ENCODE data around the gene AUTS2. TPM values are rescaled to one million over a fixed set of nuclear protein-coding genes. Genes with fewer than 3 reads are reported as not detected.

Gene AUTS2
- total and polyA plus RNA-seq, 4 donors, result 4.9 to 24.4 (median 7.0) TPM

DNA sequence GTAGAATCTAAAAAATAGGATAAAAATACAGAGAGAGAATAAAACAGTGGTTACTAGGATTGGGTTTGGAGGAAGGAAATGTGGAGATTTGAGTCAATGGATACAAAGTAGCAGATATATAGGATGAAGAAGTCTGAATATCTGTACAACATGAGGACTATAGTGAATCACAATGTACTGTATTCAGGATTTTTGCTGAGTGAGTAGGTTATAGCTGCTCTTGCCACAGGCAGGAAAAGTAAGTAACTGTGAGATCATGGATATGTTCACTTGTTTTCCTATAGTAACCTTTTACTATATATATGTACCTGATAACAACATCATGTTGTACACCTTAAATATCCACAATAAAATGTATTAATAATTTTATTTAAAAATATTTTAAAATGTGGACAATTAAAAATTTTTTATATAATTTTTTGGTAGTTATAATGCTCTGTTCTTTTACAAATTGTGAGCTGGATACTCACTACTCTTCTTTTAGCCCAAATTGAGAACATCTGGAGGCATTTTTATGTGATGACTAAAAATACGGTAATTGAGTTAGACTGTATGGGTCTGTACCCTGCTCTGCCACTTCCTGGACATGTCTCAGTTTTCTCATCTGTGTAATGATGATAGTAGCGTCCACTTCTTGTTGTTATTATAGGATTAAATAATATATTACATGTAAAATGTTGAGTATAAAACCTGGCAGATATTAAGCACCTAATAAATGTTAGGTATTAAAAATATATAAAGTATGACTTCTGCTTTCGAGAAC is 439.1 kb downstream of the AUTS2 start:
- Histone ChIP-seq H3K36me3 (ENCODE audit: control insufficient read depth in 4 of 4, insufficient read depth in 3 of 4, low read depth in 1 of 4, low read length in 3 of 4) (no peaks in the 10 kb centered on the region), H3K4me3 (ENCODE audit: low read depth in 1 of 3, low read length in 3 of 3) (no peak overlapping the region), H3K27ac (ENCODE audit: low read depth in 1 of 2, low read length in 2 of 2) (no peak overlapping the region), H3K27me3 (ENCODE audit: control insufficient read depth in 4 of 4, insufficient read depth in 4 of 4, low read length in 3 of 4) (no peaks in the 10 kb centered on the region), H3K4me1 (ENCODE audit: control insufficient read depth in 4 of 4, insufficient read depth in 4 of 4, low read length in 3 of 4) (no peaks in the 10 kb centered on the region), H3K9me3 (ENCODE audit: control insufficient read depth in 4 of 4, low read length in 3 of 4) (no peaks in the 10 kb centered on the region), H3K9ac (ENCODE audit: low read depth in 1 of 2, low read length in 2 of 2) (no peak overlapping the region)
- WGBS, result 92% methylated on average over 3 of the region's 3 CpGs
- TF ChIP-seq HNF4G (IDR thresholded peaks at IDR 0.05) (no peak), MAX (IDR thresholded peaks at IDR 0.05) (no peak), HNF4A (conservative IDR thresholded peaks at IDR 0.05) (no peak), GABPA (IDR thresholded peaks at IDR 0.05 in 1 of 2, conservative IDR thresholded peaks at IDR 0.05 in 1 of 2) (no peak), ATF3 (IDR thresholded peaks at IDR 0.05) (no peak), TAF1 (conservative IDR thresholded peaks at IDR 0.05) (no peak), NR2F2 (IDR thresholded peaks at IDR 0.05) (no peak), FOXA2 (IDR thresholded peaks at IDR 0.05) (no peak), SP1 (IDR thresholded peaks at IDR 0.05) (no peak), JUND (IDR thresholded peaks at IDR 0.05) (no peak), YY1 (IDR thresholded peaks at IDR 0.05) (no peak), RAD21 (IDR thresholded peaks at IDR 0.05) (no peak)
- TF ChIP-seq, protein P1, sequence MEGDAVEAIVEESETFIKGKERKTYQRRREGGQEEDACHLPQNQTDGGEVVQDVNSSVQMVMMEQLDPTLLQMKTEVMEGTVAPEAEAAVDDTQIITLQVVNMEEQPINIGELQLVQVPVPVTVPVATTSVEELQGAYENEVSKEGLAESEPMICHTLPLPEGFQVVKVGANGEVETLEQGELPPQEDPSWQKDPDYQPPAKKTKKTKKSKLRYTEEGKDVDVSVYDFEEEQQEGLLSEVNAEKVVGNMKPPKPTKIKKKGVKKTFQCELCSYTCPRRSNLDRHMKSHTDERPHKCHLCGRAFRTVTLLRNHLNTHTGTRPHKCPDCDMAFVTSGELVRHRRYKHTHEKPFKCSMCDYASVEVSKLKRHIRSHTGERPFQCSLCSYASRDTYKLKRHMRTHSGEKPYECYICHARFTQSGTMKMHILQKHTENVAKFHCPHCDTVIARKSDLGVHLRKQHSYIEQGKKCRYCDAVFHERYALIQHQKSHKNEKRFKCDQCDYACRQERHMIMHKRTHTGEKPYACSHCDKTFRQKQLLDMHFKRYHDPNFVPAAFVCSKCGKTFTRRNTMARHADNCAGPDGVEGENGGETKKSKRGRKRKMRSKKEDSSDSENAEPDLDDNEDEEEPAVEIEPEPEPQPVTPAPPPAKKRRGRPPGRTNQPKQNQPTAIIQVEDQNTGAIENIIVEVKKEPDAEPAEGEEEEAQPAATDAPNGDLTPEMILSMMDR (IDR thresholded peaks at IDR 0.05; ENCODE audit: low read depth, low read length, missing input control), result no peak
- DNase-seq (ENCODE audit: low spot score), result no peak

DNA sequence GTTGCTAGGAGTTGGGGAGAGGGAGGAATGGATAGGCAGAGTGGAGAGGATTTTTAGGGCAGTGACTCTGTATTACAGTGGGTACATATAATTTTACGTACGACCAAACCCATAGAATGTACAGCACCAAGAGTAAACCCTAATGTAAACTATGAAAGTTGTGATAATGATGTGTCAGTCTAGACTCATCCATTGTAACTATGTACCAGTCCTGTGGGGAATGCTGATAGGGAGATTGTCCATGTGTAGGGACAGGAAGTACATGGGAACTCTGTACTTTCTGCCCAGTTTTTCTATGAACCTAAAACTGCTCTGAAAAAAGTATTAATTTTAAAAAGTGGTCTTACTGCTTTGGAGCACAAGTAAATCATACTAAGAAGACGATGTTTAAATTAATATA is 441.8 kb downstream of the AUTS2 start:
- DNase-seq (ENCODE audit: low spot score), result no peak
- Histone ChIP-seq H3K27ac (ENCODE audit: low read depth in 1 of 2, low read length in 2 of 2) (no peak overlapping the region), H3K9me3 (ENCODE audit: control insufficient read depth in 4 of 4, low read length in 3 of 4) (no peaks in the 10 kb centered on the region), H3K4me1 (ENCODE audit: control insufficient read depth in 4 of 4, insufficient read depth in 4 of 4, low read length in 3 of 4) (no peaks in the 10 kb centered on the region), H3K4me3 (ENCODE audit: low read depth in 1 of 3, low read length in 3 of 3) (no peak overlapping the region), H3K36me3 (ENCODE audit: control insufficient read depth in 4 of 4, insufficient read depth in 3 of 4, low read depth in 1 of 4, low read length in 3 of 4) (no peaks in the 10 kb centered on the region), H3K27me3 (ENCODE audit: control insufficient read depth in 4 of 4, insufficient read depth in 4 of 4, low read length in 3 of 4) (no peaks in the 10 kb centered on the region), H3K9ac (ENCODE audit: low read depth in 1 of 2, low read length in 2 of 2) (no peak overlapping the region)
- WGBS, result 97% methylated on average over 3 of the region's 3 CpGs
- TF ChIP-seq JUND (IDR thresholded peaks at IDR 0.05), result no peak
- TF ChIP-seq, protein P1 (IDR thresholded peaks at IDR 0.05; ENCODE audit: low read depth, low read length, missing input control), result no peak
- no peak for TF ChIP-seq EGR1 (IDR thresholded peaks at IDR 0.05; ENCODE audit: low read depth in 2 of 2)
- TF ChIP-seq SP1 (IDR thresholded peaks at IDR 0.05), result no peak
- no peak for TF ChIP-seq FOXA1 (IDR thresholded peaks at IDR 0.05)
- no peak for TF ChIP-seq GABPA (IDR thresholded peaks at IDR 0.05 in 1 of 2, conservative IDR thresholded peaks at IDR 0.05 in 1 of 2)
- no peak for TF ChIP-seq HNF4A (conservative IDR thresholded peaks at IDR 0.05)
- no peak for TF ChIP-seq HNF4G (IDR thresholded peaks at IDR 0.05)
- no peak for TF ChIP-seq MAX (IDR thresholded peaks at IDR 0.05)
